ENCODE results near the gene DYNLRB1. TPM values are rescaled to one million over a fixed set of nuclear protein-coding genes. Genes with fewer than 3 reads are reported as not detected.

The DYNLRB1 gene
- total RNA-seq, 1 donor: 57.4 TPM

- no peak overlapping the region for H3K4me3 ChIP-seq (ENCODE audit: low read depth, low read length)
- TF ChIP-seq CTCF (IDR thresholded peaks at IDR 0.05; ENCODE audit: insufficient read depth, low read depth, low read length): no peak
- DNase-seq (ENCODE audit: low read depth): no peak
These were observed 31.8 kb downstream of the DYNLRB1 start for GRCh38 chr20:34547844-34548613.

DNA sequence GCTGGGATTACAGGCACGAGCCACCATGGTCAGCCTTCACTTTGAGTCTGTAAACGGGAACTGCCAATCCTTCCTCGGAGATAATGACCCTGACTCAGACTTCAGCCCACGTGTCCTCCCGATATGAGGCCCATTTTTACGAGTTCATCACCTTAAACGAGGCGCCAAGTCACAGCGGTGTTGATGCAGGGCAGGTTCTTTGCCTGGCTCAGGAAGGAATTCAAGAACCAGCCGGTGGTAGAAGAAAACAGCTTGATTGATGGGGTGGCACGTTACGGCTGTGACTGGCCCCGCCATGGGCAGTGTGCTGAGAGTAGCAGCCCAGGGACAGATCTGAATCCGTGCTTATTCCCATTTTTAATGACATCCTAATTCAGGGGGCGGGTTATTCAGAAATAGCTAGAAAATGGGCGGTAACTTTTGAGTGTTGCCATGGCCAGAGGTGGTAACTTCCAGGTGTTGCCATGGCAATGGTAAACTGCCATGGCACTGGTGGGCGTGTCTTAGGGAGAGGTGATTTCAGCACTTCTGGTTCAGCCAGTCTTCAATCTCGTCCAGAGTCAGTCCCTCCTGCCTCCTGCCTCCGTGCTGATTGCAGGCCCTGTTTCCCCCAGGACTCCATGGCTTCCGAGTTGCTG lies 33.2 kb downstream of the DYNLRB1 start:
- H3K4me3 ChIP-seq (ENCODE audit: low read depth, low read length): no peak overlapping the region
- no peak for TF ChIP-seq CTCF (IDR thresholded peaks at IDR 0.05; ENCODE audit: insufficient read depth, low read depth, low read length)
- no peak for DNase-seq (ENCODE audit: low read depth)

- no peak for DNase-seq (ENCODE audit: low read depth)
- no peak for TF ChIP-seq CTCF (IDR thresholded peaks at IDR 0.05; ENCODE audit: insufficient read depth, low read depth, low read length)
- no peak overlapping the region for H3K4me3 ChIP-seq (ENCODE audit: low read depth, low read length)
These were observed 33.7 kb downstream of the DYNLRB1 start for GRCh38 chr20:34549929-34550305.

- DNase-seq (ENCODE audit: low read depth): no peak
- H3K4me3 ChIP-seq (ENCODE audit: low read depth, low read length): no peak overlapping the region
- no peak for TF ChIP-seq CTCF (IDR thresholded peaks at IDR 0.05; ENCODE audit: insufficient read depth, low read depth, low read length)
These were observed 36.3 kb downstream of the DYNLRB1 start for GRCh38 chr20:34552569-34552968.

DNA sequence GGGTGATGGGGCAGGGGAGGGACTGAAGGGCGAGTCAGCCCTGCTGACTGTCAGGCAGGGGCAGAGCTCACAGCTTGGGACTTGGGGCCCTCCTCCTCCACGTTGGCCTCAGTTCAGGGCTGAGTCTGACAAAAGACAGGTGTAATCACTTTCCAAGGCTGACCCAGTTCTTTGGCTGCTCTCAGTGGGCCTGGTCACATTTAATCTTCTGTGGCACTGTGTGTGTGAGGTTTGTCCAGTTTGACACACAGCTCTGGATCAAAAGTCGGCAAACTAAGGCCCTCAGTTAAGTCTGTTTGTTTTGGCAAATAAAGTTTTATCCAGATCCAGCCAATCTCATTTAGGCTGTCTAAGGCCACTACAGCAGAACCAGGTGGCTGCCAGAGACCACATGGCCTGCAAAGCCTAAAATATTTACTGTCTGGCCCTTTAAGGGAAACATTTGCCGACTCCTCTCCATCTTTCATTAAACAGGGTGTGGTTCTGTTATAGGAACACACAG lies 37.2 kb downstream of the DYNLRB1 start:
- TF ChIP-seq CTCF (IDR thresholded peaks at IDR 0.05; ENCODE audit: insufficient read depth, low read depth, low read length): no peak
- no peak overlapping the region for H3K4me3 ChIP-seq (ENCODE audit: low read depth, low read length)
- no peak for DNase-seq (ENCODE audit: low read depth)

- TF ChIP-seq CTCF (IDR thresholded peaks at IDR 0.05; ENCODE audit: insufficient read depth, low read depth, low read length): no peak
- H3K4me3 ChIP-seq (ENCODE audit: low read depth, low read length): peak overlapping the region; percentile 75
- no peak for DNase-seq (ENCODE audit: low read depth)
These were observed 41.7 kb downstream of the DYNLRB1 start for GRCh38 chr20:34557936-34558319.
